Epidermal melanocyte (primary cell): ENCODE data around the gene NPIPB8.
"Not testable (repeated sequence)": the region's sequence is repeated elsewhere in the genome, so short reads cannot be mapped to it uniquely, and the experiment has no call there.

Experiments
- DNase-seq: peaks from one replicate; pipeline ENCODE4 v3.0.0; 2011; ENCODE audit warnings: low spot score; ENCODE audit not compliant: insufficient read length

Gene NPIPB8

DNA sequence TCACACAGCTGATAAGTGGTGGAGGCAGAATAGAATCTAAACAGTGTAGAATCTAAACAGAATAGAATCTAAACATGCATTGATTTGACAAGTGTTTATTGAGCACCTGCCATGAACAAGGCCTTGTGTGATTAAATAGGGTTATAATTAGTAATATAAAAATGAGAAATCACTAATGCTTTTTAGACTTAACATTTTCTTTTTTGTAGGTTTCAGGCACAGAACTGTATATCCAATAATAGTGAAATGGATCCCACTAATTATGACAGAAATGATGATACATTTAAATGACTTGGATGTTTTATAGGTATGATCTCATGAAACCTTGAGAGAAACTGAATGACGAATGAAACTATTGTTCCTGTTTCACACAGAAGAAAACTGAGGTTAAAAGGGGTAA lies at the start of gene NPIPB8:
Gene NPIPB8, plus strand, starts transcription at position 301 of the 400 bp plus-strand sequence. CDS start 296 bp downstream, outside the sequence.
- not testable (repeated sequence) for DNase-seq

- DNase-seq: no peak
Measured at GRCh38 chr16:28589069-28589468, 48.8 kb upstream of the NPIPB8 start.

GRCh38 chr16:28589930-28590329 lies 47.9 kb upstream of the NPIPB8 start:
- no peak for DNase-seq

DNA sequence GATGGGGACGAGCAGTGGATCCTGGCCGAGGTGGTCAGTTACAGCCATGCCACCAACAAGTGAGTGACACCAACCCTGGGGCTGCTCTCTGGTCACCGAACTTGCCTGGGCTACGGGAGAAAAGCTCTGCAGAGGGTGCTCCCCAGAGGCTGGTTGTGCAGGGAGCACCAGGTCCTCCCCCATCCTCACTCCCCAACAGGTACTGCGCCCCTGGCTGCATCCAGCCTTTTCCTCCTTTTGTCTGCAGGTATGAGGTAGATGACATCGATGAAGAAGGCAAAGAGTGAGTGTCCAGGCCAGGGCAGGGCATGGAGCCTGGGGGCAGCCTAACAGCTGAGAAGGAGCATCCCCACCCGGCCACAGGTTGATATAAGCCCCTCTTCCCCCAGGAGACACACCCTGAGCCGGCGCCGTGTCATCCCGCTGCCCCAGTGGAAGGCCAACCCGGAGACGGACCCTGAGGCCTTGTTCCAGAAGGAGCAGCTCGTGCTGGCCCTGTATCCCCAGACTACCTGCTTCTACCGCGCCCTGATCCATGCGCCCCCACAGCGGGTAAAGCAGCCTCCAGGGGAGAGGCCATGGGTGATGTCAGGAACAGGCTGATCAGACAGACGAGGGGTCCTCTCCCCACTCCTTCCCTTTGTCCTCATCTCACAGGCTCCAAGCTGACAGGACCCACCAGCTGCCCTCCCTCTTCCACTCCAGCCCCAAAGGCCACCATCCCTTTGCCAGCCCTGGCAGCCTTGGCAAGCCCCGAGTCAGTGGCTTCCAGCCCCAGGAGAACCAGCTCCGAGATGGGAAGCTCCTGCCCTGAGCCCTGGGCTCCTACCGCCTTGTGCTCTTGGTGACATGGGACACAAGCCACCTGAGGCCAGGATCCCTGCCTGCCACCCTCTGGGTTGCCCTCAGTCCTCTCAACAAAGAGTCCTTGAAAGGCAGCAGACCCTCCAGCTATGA lies 47.2 kb upstream of the NPIPB8 start:
- no peak for DNase-seq

DNA sequence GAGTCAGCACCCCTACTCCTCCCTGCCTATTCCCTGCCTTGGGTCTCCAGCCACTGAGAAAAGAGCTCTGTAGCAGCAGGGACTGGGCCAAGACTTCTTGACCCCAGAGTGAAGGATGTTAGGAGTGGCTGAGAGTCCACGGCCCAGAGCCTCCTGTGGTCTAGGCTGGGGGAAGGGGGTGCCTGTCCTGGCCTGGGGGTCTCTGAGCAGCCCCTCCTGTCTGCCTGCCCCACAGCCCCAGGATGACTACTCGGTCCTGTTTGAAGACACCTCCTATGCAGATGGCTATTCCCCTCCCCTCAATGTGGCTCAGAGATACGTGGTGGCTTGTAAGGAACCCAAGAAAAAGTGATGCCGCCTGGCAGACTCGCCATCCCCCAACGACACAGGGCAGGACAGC lies 46.5 kb upstream of the NPIPB8 start:
- no peak for DNase-seq

GRCh38 chr16:28592511-28592910 lies 45.4 kb upstream of the NPIPB8 start:
- no peak for DNase-seq

DNA sequence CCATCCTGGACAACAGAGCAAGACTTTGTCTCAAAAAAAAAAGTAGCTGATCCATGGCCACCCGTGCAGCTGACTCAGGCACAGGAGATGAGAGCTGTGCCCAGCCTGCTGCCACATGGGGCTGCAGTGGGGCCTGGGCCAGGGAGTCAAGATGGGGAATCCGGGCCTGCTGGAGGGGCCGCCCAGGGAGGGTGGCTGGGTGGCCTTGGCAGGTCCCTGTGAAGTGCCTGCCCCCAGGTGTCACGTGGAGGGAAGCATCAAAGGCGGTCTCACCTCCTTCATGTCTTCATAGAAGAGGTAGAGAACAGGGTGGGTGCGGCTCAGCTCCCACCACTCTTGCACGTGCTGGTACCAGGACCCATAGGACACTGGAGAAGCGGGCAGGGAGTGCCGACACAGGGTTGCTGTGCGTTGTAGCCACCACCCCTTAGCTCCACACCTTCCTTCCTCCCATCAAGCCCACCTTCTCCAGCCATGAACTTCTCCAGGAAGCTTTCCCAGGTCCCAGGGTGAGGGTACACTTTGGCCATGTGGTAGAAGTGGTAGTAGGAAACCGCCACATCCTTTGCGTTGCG lies 44.8 kb upstream of the NPIPB8 start:
- DNase-seq: no peak

GRCh38 chr16:28595451-28595850 lies 42.4 kb upstream of the NPIPB8 start:
- not testable (repeated sequence) for DNase-seq

GRCh38 chr16:28596115-28596630 lies 41.7 kb upstream of the NPIPB8 start:
- no peak for DNase-seq

DNA sequence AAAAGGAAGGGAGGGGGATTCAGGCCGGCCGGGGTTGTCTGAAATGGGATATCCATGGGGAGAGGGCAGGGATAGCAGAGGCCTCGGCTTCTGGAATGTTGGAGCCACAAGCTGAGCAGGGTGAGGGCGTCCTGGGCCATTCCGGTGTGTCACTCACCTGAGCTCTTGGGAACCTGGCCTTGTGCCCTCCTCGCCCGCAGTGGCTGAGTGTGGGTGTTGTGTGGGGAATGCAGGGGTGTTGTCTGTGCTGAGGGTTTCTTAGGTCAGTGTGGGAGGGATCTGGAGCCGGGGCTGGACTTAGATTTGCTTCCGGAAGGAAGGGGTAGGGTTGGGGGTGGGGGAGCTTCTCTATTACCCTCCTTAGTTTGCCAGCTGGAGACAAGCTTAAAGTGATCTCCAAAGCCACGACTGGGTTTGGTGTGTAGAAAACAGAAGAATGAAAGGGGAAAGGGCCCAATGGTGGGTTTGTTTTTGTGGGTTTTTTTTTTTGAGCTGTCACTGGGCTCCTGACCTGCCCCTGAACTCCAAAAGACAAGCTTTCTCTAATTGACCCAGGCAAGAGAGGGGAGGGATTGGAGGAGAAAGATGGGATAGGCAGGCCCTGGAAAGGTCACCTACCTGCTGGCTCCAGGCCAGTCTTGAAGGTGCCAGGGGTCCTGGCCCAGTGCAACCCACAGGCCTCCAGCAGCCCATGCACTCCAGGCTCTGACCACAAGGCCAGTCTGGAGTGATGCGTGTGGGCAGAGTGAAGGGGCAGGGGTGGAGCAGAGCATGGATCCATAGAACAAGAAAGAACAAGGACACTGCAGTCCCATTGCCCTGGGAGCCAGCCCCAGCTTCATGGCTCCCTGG lies 40.8 kb upstream of the NPIPB8 start, which contains the start of gene SULT1A2:
Gene SULT1A2, minus strand, starts transcription at position 211 of the 852 bp plus-strand sequence. CDS start 1,120 bp downstream, outside the sequence.
- DNase-seq: no peak

- DNase-seq: no peak
Measured at GRCh38 chr16:28597692-28598261, 40.1 kb upstream of the NPIPB8 start.

- not testable (repeated sequence) for DNase-seq
Measured at GRCh38 chr16:28599377-28600285, 38.2 kb upstream of the NPIPB8 start.

- DNase-seq: not testable (repeated sequence)
Measured at GRCh38 chr16:28600965-28601364, 36.9 kb upstream of the NPIPB8 start.

DNA sequence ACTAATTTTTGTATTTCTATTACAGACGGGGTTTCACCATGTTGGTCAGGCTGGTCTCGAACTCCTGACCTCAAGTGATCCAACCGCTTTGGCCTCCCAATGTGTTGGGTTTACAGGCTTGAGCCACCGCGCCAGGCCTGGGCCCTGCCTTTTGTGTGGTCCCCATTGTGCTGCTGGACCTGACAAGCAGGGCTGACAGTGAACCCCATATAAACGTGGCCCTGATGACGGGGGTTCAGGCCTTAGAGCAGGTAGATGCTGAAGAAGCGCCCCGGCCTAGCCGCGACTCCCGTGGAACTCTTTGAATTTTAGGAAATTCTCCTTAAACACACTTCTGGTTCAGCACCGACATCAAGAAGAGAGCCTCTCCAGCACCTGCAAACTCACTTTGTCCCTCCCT lies 36.3 kb upstream of the NPIPB8 start:
- DNase-seq: not testable (repeated sequence)

- not testable (repeated sequence) for DNase-seq
Measured at GRCh38 chr16:28602062-28602461, 35.8 kb upstream of the NPIPB8 start.

DNA sequence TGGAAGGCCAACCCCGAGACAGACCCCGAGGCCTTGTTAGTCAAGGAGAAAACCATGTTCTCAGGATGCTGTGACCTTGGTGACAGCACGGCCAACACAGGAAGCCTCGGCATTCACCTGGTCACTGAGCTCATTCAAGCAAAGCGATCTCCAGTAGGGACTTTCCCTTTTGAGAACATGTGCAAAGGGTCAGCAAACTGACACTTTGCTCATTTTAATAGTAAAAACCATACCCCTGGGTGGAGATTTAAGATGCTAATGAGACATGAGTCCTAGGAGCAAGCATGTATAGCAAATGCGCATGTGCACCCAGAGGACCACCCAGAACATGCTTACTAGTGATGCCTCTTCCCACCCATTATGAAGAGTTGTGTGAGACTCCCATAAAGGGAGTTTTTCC lies 35.3 kb upstream of the NPIPB8 start:
- DNase-seq: no peak

DNA sequence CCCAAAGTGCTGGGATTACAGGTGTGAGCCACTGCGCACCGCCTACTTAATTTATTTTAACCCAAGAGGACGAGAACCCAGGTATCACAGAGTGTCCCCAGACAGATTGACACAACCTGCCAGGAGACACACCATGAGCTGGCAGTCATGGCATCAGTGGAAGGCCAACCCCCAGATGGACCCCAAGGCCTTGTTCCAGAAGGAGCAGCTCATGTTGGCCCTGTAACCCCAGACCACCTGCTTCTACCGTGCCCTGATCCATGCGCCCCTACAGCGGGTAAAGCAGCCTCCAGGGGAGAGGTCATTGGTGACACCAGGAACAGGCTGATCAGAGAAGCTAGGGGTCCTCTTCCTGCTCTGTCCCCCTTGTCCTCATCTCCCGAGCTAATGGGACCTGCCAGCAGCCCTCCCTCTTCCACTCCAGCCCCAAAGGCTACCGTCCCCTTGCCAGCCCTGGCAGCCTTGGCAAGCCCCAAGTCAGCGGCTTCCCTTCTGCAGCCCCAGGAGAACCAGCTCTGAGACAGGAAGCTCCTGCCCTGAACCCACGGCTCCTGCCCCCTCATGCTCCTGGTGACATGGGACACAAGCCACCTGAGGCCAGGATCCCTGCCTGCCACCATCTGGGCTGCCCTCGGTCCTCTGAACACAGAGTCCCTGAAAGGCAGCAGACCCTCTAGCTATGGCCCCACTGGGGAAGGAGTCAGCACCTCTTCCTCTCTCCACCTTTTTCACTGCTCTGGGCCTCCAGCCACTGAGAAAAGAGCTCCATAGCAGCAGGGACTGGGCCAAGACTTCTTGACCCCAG lies 34.3 kb upstream of the NPIPB8 start:
- no peak for DNase-seq

DNA sequence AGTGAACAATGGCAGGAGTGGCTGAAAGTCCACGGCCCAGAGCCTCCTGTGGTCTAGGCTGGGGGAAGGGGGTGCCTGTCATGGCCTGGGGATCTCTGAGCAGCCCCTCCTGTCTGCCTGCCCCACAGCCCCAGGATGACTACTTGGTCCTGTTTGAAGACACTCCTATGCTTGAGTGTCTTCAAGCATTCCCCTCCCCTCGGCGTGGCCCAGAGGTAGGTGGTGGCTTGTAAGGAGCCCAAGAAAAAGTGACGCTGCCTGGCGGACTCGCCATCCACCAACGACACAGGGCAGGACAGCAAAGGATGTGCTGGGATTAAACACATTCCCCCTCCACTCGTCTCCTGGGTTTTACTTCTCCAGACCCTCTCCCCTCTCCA lies 33.7 kb upstream of the NPIPB8 start:
- DNase-seq: no peak
